Measurements from ENCODE around the gene ST6GALNAC6.

Gene ST6GALNAC6

GRCh38 chr9:127899128-127899943 lies at the start of gene ST6GALNAC6:
Gene ST6GALNAC6 (minus strand): TSS chr9:127899603. CDS start chr9:127897981, 1,622 bp downstream.
- DNase-seq = peak; percentile 86 to 97 (median 94)

GRCh38 chr9:127947841-127948710 lies 48.7 kb upstream of the ST6GALNAC6 start:
- no peak for DNase-seq

- DNase-seq = no peak
These were observed 47.3 kb upstream of the ST6GALNAC6 start for GRCh38 chr9:127946728-127947127.

- no peak for DNase-seq
These were observed 46.5 kb upstream of the ST6GALNAC6 start for GRCh38 chr9:127945942-127946341.

- no peak for DNase-seq
These were observed 45.9 kb upstream of the ST6GALNAC6 start for GRCh38 chr9:127945338-127945737.

GRCh38 chr9:127944586-127945218 lies 45.3 kb upstream of the ST6GALNAC6 start:
- no peak for DNase-seq

- DNase-seq = peak; percentile 93 to 94 (median 93)
These were observed 44.3 kb upstream of the ST6GALNAC6 start for GRCh38 chr9:127943731-127944144.

- DNase-seq = no peak
These were observed 43.7 kb upstream of the ST6GALNAC6 start for GRCh38 chr9:127943011-127943662.

GRCh38 chr9:127942216-127943010 lies 43.0 kb upstream of the ST6GALNAC6 start:
- DNase-seq = peak; percentile 60 to 79 (median 78)

- DNase-seq = no peak
These were observed 42.5 kb upstream of the ST6GALNAC6 start for GRCh38 chr9:127941961-127942215.

- no peak for DNase-seq
These were observed 41.9 kb upstream of the ST6GALNAC6 start for GRCh38 chr9:127941062-127941960.

- DNase-seq = no peak
These were observed 41.2 kb upstream of the ST6GALNAC6 start for GRCh38 chr9:127940593-127940992.

GRCh38 chr9:127938298-127938690 lies 38.9 kb upstream of the ST6GALNAC6 start:
- DNase-seq = no peak

- DNase-seq = peak; percentile 85 to 91 (median 87)
These were observed 38.2 kb upstream of the ST6GALNAC6 start, which contains the start of gene DPM2 for GRCh38 chr9:127937388-127938297. Gene DPM2 (minus strand): TSS chr9:127937854. CDS start chr9:127937820, 34 bp downstream.

- DNase-seq = peak in 1 of 3 donors; percentile 18
These were observed 37.6 kb upstream of the ST6GALNAC6 start for GRCh38 chr9:127937056-127937387.

GRCh38 chr9:127936347-127936852 lies 37.0 kb upstream of the ST6GALNAC6 start:
- no peak for DNase-seq

- peak in 1 of 3 donors; percentile 37 for DNase-seq
These were observed 36.4 kb upstream of the ST6GALNAC6 start for GRCh38 chr9:127935765-127936221.

- no peak for DNase-seq
These were observed 35.6 kb upstream of the ST6GALNAC6 start for GRCh38 chr9:127934986-127935385.

- no peak for DNase-seq
These were observed 34.8 kb upstream of the ST6GALNAC6 start for GRCh38 chr9:127934248-127934647.

All from suppressor macrophage treated with lipopolysaccharide for 1 hour (primary cell).